GM13977 (cell line): ENCODE data around the gene THBS1.

Source experiments
- DNase-seq: peaks from one replicate; pipeline ENCODE4 v3.0.0; 2012; ENCODE audit warnings: low spot score
- CTCF ChIP-seq: IDR thresholded peaks from 2 replicates; pipeline ENCODE4 v1.5.1; 2012; ENCODE audit warnings: mild to moderate bottlenecking, control low read depth; ENCODE audit not compliant: insufficient read depth; ENCODE audit errors: extremely low read depth, missing control alignments
- in situ Hi-C: fragments of 300-500 bp; cut with MboI; formaldehyde crosslinking; loops from one replicate; pipeline ENCODE4 v1.12.0; 2022; ENCODE audit warnings: low sequenced_read_pairs, low pct_unique_long_range_greater_than_20kb, mixed read lengths, inconsistent platforms; ENCODE audit not compliant: unreplicated experiment

THBS1 gene

GRCh38 chr15:39627451-39628143, 46.7 kb downstream of the THBS1 start:
- DNase-seq, result no peak
- TF ChIP-seq CTCF, result no peak
- in situ Hi-C loops, result no loop called here

GRCh38 chr15:39628144-39628508, 47.2 kb downstream of the THBS1 start:
- TF ChIP-seq CTCF, result no peak
- no peak for DNase-seq
- in situ Hi-C loops, result no loop called here

- no peak for TF ChIP-seq CTCF
- in situ Hi-C loops, result no loop called here
- DNase-seq, result no peak
These were observed 47.8 kb downstream of the THBS1 start for GRCh38 chr15:39628546-39629257.

- TF ChIP-seq CTCF, result no peak
- in situ Hi-C loops, result no loop called here
- no peak for DNase-seq
These were observed 48.5 kb downstream of the THBS1 start for GRCh38 chr15:39629371-39629770.

GRCh38 chr15:39629906-39630305, 49.0 kb downstream of the THBS1 start:
- no peak for TF ChIP-seq CTCF
- DNase-seq, result no peak
- in situ Hi-C loops, result no loop called here

- no peak for TF ChIP-seq CTCF
- no peak for DNase-seq
- in situ Hi-C loops, result no loop called here
These were observed 50.5 kb downstream of the THBS1 start for GRCh38 chr15:39631357-39631756.
